DND-41 (cell line): ENCODE measurements around the gene GORASP1.

ENCODE experiments used
- EZH2 ChIP-seq: IDR thresholded peaks from 3 replicates; pipeline ENCODE4 v1.6.1; 2012; ENCODE audit warnings: borderline replicate concordance, low read depth, mild to moderate bottlenecking, moderate library complexity, low read length, inconsistent platforms; ENCODE audit not compliant: severe bottlenecking
- TF ChIP-seq, protein P1 (sequence below): IDR thresholded peaks from 2 replicates; pipeline ENCODE4 v1.5.1; 2012; ENCODE audit warnings: borderline replicate concordance, low read length, moderate library complexity, mild to moderate bottlenecking; ENCODE audit not compliant: poor library complexity, severe bottlenecking; ENCODE audit errors: extremely low read depth

GRCh38 chr3:39106281-39106811 is 1.1 kb downstream of the GORASP1 start:
- TF ChIP-seq, protein P1, sequence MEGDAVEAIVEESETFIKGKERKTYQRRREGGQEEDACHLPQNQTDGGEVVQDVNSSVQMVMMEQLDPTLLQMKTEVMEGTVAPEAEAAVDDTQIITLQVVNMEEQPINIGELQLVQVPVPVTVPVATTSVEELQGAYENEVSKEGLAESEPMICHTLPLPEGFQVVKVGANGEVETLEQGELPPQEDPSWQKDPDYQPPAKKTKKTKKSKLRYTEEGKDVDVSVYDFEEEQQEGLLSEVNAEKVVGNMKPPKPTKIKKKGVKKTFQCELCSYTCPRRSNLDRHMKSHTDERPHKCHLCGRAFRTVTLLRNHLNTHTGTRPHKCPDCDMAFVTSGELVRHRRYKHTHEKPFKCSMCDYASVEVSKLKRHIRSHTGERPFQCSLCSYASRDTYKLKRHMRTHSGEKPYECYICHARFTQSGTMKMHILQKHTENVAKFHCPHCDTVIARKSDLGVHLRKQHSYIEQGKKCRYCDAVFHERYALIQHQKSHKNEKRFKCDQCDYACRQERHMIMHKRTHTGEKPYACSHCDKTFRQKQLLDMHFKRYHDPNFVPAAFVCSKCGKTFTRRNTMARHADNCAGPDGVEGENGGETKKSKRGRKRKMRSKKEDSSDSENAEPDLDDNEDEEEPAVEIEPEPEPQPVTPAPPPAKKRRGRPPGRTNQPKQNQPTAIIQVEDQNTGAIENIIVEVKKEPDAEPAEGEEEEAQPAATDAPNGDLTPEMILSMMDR = no peak
- no peak for TF ChIP-seq EZH2
